Keratinocyte (primary cell): Measurements from ENCODE around the gene RBM18. TPM values are rescaled to one million over a fixed set of nuclear protein-coding genes. Genes with fewer than 3 reads are reported as not detected.

Source experiments
- DNase-seq: peaks from one replicate; pipeline ENCODE4 v3.0.0-alpha.2; 2011; ENCODE audit warnings: low read depth, missing footprints, low spot score
- FAIRE-seq: peaks from 2 replicates; lab custom pipeline; 2011; peaks lifted over from hg19 to GRCh38; lab: Jason Lieb, UNC
- H2AFZ ChIP-seq: 2 replicates; pipeline ENCODE4 v1.6.0; 2012; ENCODE audit warnings: low read length, control low read depth, inconsistent platforms; ENCODE audit not compliant: control insufficient read depth
- H3K27ac ChIP-seq: 2 replicates; pipeline ENCODE4 v1.5.1; 2011; ENCODE audit warnings: low read length; ENCODE audit not compliant: control insufficient read depth, insufficient read depth
- H3K27me3 ChIP-seq: 3 replicates; pipeline ENCODE4 v1.6.0; 2011; ENCODE audit warnings: low read length; ENCODE audit not compliant: control insufficient read depth, insufficient read depth; ENCODE audit errors: extremely low read depth
- H3K36me3 ChIP-seq, 2 experiments: 2 replicates in 1 of 2; 3 replicates in 1 of 2; pipeline ENCODE4 v1.5.1; 2011; ENCODE audit warnings: low read length in 2 of 2, mild to moderate bottlenecking in 1 of 2; ENCODE audit not compliant: control insufficient read depth in 2 of 2, insufficient read depth in 2 of 2; ENCODE audit errors: extremely low read depth in 1 of 2
- H3K4me1 ChIP-seq: 3 replicates; pipeline ENCODE4 v1.5.1; 2011; ENCODE audit warnings: low read length; ENCODE audit not compliant: control insufficient read depth, insufficient read depth; ENCODE audit errors: extremely low read depth
- H3K4me2 ChIP-seq: 3 replicates; pipeline ENCODE4 v1.6.0; 2011; ENCODE audit warnings: low read depth, low read length; ENCODE audit not compliant: control insufficient read depth, insufficient read depth; ENCODE audit errors: extremely low read depth
- H3K4me3 ChIP-seq, 3 experiments: fragments of 200-600 bp in 1 of 3; sonication (generic) in 1 of 3; 2 replicates in 2 of 3; 3 replicates in 1 of 3; pipeline ENCODE4 v1.5.1; 2011 to 2016; ENCODE audit warnings: low read length in 3 of 3, mild to moderate bottlenecking in 3 of 3, control low read depth in 2 of 3, inconsistent platforms in 1 of 3, low read depth in 1 of 3, mixed read lengths in 1 of 3, mixed run types in 1 of 3, moderate library complexity in 1 of 3; ENCODE audit not compliant: control insufficient read depth in 2 of 3, insufficient read depth in 2 of 3; ENCODE audit errors: extremely low read depth in 1 of 3
- H3K79me2 ChIP-seq: 2 replicates; pipeline ENCODE4 v1.6.0; 2012; ENCODE audit warnings: low read length; ENCODE audit not compliant: control insufficient read depth, insufficient read depth
- H3K9ac ChIP-seq: 3 replicates; pipeline ENCODE4 v1.6.0; 2011; ENCODE audit warnings: low read length; ENCODE audit not compliant: control insufficient read depth, insufficient read depth; ENCODE audit errors: extremely low read depth
- H3K9me1 ChIP-seq: 3 replicates; pipeline ENCODE4 v1.6.0; 2011; ENCODE audit warnings: low read length; ENCODE audit not compliant: control insufficient read depth, insufficient read depth; ENCODE audit errors: extremely low read depth
- H3K9me3 ChIP-seq: 2 replicates; pipeline ENCODE4 v1.5.1; 2012; ENCODE audit warnings: low read depth, low read length; ENCODE audit not compliant: control insufficient read depth
- H4K20me1 ChIP-seq: 3 replicates; pipeline ENCODE4 v1.6.0; 2011; ENCODE audit warnings: low read length; ENCODE audit not compliant: control insufficient read depth, insufficient read depth; ENCODE audit errors: extremely low read depth
- CTCF ChIP-seq, 3 experiments: IDR thresholded peaks in 1 of 3; conservative IDR thresholded peaks in 1 of 3; optimal IDR thresholded peaks in 1 of 3; 2 replicates in 2 of 3; 3 replicates in 1 of 3; pipeline versions ENCODE3 to v1.5.1; 2011; ENCODE audit warnings: low read length in 3 of 3, mild to moderate bottlenecking in 3 of 3, moderate library complexity in 2 of 3, control low read depth in 1 of 3, inconsistent platforms in 1 of 3; ENCODE audit not compliant: insufficient read depth in 2 of 3; ENCODE audit errors: extremely low read depth in 1 of 3
- EZH2 ChIP-seq: IDR thresholded peaks from one replicate; pipeline ENCODE4 v1.6.1; 2012; ENCODE audit warnings: inconsistent platforms, mild to moderate bottlenecking, low read length, moderate library complexity
- dilution Hi-C: fragments of 300-500 bp; cut with MboI; formaldehyde crosslinking; loops from one replicate; pipeline ENCODE4 v1.7.0; 2020; ENCODE audit warnings: low sequenced_read_pairs; ENCODE audit not compliant: extremely low pct_ligation_motif_present
- polyA plus RNA-seq, 5 experiments: library from polyadenylated mRNA; depleted of rRNA in 3 of 5; stranded (reverse) in 3 of 5; stranded (forward) in 1 of 5; unstranded in 1 of 5; fragments of >200 nt; gene quantifications; 1 replicate in 1 of 5; 2 replicates in 3 of 5; 3 replicates in 1 of 5; pipeline versions ENCODE4 v1.2.1 to v1.2.3, GENCODE V29; 2011 to 2012; ENCODE audit warnings: missing spikeins in 2 of 5, low read depth in 1 of 5, low replicate concordance in 1 of 5

The RBM18 gene
- polyA plus RNA-seq, 1 donor (not counting 4 experiments of a cell fraction or from before 2014, with no cell fraction given): 43.4 TPM

DNA sequence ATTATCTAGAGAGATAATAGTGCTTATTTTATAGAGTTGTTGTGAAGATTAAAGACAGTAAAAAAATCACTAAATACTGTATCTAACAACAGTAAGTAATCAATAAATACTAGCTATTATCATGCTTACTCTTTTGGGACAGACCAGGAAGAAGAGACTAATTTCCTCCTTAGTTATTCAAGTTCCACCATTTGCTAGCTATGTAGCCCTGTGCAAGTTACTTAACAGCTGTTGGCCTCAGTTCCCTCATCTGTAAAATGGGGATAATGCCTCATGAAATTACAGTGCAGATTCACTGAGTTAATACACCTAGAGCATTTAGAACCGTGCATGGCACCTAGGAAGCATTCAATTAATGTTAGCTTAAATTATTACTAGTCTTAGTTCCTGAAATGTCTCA is 2.6 kb downstream of the RBM18 start:
- no peak for TF ChIP-seq EZH2
- TF ChIP-seq CTCF (optimal IDR thresholded peaks at IDR 0.05 in 1 of 3, IDR thresholded peaks at IDR 0.05 in 1 of 3, conservative IDR thresholded peaks at IDR 0.05 in 1 of 3; ENCODE audit: extremely low read depth in 1 of 3, insufficient read depth in 2 of 3, low read length in 3 of 3): no peak
- no peak for FAIRE-seq
- H3K9me3 ChIP-seq: no peaks in the 10 kb centered on the region
- no peak overlapping the region for H3K27ac ChIP-seq
- H3K9ac ChIP-seq: no peak overlapping the region
- peaks cover 4 to 8% of the 10 kb centered on the region in 2 experiments for H3K36me3 ChIP-seq
- H2AFZ ChIP-seq: no peak overlapping the region
- H4K20me1 ChIP-seq: no peaks in the 10 kb centered on the region
- H3K4me1 ChIP-seq: peaks cover 16% of the 10 kb centered on the region
- no peak for DNase-seq
- no peaks in the 10 kb centered on the region for H3K27me3 ChIP-seq
- no peak overlapping the region for H3K4me3 ChIP-seq
- no peaks in the 10 kb centered on the region for H3K9me1 ChIP-seq
- H3K79me2 ChIP-seq: peaks cover 59% of the 10 kb centered on the region
- dilution Hi-C loops: no loop called here
- no peak overlapping the region for H3K4me2 ChIP-seq

DNA sequence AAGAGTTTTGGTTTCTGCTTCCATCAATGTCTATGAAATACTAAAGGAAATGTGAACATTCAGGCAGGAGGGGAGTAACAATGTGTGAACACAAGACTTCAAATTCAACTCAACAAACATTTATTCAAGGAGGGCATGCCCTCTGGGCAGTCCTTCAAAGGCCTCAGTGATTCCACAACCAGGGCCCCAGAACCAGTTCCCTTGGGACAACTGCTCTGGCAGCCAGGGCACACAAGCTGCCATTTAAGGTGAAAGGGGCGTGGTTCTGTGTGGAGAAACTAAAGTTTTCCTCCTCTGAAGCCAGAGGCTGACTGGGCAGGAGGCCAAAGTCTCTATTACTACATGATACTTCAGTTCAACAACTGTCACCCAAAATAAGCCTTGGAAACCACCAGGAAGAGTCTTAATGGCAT is 3.2 kb downstream of the RBM18 start:
- no peak overlapping the region for H3K9ac ChIP-seq
- no peaks in the 10 kb centered on the region for H3K9me3 ChIP-seq
- FAIRE-seq: no peak
- no peak overlapping the region for H2AFZ ChIP-seq
- H3K27me3 ChIP-seq: no peaks in the 10 kb centered on the region
- H3K4me3 ChIP-seq: no peak overlapping the region
- peaks cover 16% of the 10 kb centered on the region for H3K4me1 ChIP-seq
- no peaks in the 10 kb centered on the region for H4K20me1 ChIP-seq
- no peak overlapping the region for H3K27ac ChIP-seq
- no peak for DNase-seq
- TF ChIP-seq CTCF (optimal IDR thresholded peaks at IDR 0.05 in 1 of 3, IDR thresholded peaks at IDR 0.05 in 1 of 3, conservative IDR thresholded peaks at IDR 0.05 in 1 of 3; ENCODE audit: extremely low read depth in 1 of 3, insufficient read depth in 2 of 3, low read length in 3 of 3) (no peak), EZH2 (no peak)
- H3K79me2 ChIP-seq: peaks cover 55% of the 10 kb centered on the region
- H3K36me3 ChIP-seq: peaks cover 4 to 8% of the 10 kb centered on the region in 2 experiments
- H3K4me2 ChIP-seq: no peak overlapping the region
- dilution Hi-C loops: no loop called here
- no peaks in the 10 kb centered on the region for H3K9me1 ChIP-seq
